ENCODE measurements around the gene TTC6.
"Not testable (repeated sequence)": the region's sequence is repeated elsewhere in the genome, so short reads cannot be mapped to it uniquely, and the experiment has no call there.

The TTC6 gene, protein sequence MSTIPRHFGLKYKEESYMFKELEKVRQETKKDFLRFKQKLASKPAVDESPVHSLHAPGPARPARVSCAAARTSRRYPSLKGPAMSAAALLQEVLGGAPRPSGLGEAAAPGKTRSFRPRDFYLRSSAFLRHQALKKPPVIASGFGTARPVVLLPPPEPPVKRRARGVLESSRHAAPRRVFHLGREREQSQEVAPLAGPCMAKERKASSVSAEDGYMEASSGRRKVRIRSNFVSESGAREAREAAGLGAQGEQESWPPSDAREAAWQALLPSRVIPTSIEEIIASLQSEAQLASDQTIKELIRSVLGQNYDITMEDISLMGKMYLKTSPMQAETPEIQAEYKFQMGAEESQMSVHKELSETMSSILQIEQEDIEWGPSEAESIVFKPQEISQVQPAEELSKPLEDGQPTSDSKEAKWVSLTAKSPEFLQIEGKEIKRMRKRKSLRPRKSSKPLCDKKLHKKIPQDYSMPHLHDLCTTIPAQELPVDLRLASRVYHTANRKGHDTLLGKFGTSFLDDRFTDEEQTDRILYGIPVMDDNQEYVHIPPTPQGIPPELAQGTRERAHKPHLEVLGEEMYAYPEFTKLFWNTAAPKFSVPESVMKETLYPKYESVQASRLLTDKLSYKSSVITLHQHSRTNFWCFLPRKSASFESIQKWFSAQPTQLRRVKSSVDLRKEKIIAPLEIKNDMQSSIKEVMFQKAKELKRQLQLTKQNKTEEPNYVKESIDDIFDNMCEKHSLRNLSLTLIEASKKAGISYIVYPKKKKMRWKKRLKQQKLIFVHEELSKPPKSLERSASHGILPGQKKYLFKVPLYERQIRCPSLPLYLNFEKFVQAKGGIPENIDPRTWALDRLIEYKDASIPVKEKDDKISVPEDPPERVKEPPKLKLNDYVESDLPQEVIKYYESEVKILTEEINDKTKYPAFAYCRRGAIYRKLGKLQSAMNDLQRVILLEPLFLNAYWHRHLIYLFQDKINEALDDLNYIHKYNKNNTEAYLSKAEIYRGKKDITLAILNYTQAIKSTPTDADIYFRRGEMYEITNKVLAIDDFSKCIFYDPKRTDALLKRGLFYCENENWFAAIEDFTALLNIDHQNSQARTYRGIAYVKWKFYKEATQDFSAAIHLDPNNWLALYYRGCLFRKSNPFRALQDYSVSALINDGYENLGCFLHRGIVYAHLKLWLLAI (N-terminal part only)

DNA sequence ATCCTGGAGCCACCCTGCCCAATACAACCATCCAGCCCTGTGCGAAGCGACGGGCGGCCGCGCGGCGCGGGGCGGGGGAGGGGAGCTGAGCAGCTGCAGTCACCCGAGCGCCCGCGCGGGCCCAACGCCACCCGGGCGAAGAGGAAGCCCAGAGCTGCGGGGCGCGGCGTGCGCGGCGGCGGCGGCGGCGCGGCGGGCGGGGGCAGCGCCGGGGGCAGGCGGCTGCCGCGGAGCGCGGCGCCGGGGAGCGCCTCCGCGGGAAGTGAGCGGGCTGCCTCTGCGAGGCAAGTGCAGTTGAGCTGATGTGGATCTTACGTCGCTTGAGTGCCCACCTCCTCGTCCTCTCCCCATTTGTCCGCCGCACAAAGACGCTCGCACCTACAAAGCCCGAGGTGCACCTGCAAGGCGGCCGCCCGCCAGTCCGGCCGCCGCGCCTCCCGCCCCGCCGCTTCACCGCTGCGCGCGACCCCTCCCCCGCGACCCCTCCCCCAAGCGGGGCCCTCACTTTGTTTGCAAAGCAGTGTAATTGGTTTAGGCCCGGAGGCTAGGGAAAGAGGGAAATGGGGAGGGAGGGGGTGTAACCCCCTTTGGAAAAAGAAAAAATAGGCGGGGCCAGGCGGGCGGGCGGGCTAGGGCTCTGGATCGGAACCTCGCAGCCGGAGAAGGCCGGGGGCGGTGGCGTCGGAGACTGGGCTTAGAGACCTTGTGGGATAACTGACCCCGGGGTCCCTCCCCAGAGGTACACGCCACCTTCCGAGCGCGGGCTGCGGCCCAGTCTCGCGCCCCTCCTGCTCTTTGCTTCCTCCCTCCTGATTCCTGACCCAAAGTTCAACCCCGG lies at the start of gene TTC6, which contains the start of gene FOXA1:
TTC6 (plus strand) TSS at position 659 of the 838 bp plus-strand sequence. CDS start 26,436 bp downstream, outside the sequence.
FOXA1 (minus strand) TSS at position 279 of the 838 bp plus-strand sequence; CDS start at position 2, 277 bp downstream.
- ATAC-seq, result no peak

DNA sequence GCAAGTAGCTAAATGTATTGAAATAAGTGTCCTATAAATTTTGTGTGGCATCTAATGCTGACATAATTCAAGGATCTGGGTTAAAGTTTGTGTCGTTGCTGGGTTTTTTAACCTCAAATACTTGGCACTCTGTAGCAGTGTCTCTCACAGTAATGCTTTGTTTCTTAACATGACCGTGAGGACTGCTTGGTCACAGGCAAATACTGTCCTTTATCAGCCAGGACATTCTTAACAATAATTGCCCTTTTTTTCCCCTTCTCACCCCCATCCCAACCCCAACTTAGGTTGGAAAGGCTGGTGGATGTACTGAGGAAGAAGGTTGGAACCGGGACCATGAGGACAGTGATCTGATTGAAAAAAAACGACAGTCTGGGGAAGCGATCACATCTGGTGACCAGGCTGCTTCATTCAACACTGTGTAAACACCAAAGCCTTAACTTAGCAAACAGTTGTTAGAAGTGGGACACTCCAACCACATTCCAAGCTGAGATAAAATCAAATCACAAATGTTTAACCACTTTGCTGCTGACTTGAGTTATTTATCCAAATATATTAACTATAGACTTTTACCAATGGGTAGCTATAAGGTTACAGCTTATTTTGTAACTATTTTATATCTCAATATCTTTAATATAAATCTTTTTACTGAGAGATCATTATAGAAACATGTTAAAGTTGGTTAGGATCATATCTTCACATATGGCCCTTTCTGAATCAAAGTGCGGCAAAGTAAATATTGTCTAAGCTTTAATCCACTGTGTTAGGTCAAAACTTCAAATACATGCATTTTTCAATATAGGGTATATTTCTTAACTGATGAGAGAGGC lies 48.6 kb upstream of the TTC6 start:
- no peak for ATAC-seq

DNA sequence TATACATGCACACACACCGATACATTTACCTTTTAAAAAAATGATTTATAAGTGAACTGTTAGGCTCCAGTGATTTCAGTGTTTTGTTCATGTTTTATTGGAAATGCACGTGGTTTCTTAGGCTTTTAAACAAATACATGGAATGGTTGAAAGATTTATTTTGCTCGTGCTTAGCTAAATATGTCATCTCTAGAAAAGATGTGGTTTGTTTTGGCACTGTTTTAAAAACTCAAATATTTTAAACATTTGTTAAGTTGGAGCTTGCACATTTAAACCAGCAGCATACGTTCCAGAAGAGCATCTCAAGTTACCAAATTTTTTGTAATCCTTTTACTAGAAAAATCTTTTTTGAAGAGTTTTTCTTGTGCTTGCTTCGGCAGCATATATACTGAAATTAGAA lies 44.9 kb upstream of the TTC6 start:
- no peak for ATAC-seq

DNA sequence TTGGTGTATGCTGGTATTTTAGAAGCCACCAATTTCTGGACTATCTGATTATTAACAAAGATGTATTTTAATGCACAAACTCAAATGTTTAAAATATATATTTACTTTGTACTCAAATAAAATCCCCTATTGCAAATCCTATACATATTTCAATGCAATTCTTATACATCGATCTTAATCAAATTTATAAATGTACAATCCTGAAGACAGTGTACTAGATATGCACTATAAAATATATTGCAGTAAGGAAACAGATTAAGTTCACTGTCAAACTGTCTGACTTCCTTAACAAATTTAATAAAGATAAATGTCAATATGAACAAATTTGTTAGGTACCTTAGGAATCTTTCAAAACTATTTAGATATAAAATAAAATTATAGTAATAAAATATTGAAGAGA lies 44.3 kb upstream of the TTC6 start:
- no peak for ATAC-seq

DNA sequence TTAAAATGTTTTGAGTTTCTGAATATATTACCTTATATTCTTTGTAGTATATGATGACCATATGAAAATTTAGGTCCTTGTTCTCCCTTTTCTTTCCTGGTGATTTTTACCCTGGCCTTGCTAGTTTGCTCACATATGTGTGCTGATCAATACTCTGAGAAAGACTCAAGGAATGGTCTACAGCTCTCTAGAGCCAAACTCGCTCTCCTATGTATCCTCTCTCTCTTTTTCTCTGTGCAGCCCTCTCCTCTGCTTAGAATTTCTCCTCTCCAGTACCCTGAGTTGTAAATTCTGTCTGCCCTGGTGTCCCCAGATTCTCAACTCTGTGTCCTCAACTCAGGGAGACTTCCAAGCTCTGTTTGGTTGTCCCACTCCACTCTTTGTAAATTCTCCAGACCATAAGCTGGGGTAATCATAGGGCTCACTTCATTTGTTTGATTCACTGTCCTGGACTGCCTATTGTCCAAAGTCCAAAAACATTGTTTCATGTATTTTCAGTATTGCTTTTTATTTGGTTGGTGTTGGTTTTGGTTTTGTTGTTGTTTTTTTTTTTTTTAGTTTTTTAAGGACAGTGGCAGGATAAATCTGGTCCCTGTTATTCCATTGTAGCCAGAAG lies 41.4 kb upstream of the TTC6 start:
- ATAC-seq, result no peak

DNA sequence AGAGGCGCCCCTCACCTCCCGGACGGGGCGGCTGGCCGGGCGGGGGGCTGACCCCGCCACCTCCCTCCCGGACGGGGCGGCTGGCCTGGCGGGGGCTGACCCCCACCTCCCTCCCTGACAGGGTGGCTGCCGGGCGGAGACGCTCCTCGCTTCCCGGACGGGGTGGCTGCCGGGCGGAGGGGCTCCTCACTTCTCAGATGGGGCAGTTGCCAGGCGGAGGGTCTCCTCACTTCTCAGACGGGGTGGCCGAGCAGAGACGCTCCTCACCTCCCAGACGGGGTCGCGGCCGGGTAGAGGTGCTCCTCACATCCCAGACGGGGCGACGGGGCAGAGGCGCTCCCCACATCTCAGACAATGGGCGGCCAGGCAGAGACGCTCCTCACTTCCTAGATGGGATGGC lies 39.8 kb upstream of the TTC6 start:
- ATAC-seq, result not testable (repeated sequence)

DNA sequence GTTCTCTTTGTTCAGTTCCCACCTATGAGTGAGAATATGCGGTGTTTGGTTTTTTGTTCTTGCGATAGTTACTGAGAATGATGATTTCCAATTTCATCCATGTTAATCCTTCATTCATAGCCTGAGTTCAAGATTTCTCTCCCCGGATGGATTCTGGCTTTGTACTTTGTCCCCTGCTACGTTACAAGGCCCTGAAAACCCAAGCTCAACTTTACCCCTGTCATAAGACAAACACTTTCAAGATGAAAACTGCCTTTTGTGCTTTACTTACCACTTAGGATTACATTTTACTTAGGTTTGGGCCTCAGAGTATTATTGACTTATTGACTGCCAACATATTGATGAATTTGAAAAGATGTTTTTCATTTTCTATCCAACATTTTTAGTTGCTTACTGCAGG lies 36.7 kb upstream of the TTC6 start:
- ATAC-seq, result no peak

DNA sequence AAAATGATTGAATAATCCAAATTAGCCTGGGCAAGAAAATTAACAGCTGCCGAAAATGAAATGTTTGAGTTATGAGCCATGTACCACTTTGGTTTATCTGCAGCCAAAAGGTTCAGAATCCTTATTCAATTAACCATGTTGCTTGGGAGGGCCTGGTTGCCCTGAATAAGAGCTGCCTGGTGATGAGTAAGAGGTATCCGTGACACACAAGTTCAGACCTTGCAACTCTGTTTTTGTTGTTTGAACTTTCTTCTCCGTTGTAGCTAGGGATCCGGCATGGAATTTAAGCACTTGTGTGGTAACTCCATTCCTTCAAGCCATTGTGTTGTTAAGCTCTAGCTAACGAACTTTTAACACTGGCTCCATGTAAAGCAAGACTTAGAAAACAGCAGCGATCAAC lies 36.0 kb upstream of the TTC6 start:
- ATAC-seq, result no peak

DNA sequence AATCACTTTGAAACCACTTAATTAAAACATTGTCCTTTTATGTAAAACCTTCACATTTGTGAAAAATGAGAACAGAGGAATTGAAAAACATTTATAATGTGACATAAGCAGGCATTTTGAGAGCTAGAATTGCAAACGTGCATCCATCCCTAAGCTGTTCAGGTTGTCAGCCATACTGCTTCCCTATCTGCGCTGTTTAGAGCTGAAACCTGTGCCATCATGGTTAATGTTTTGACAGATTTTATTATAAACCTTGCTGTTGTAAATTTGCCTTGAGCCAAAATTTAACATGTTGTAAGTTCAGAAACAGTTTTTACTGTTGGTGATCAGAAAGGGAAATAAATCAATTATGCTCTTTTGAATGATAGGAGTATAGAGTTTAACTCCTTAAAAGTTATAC lies 32.2 kb upstream of the TTC6 start:
- no peak for ATAC-seq

DNA sequence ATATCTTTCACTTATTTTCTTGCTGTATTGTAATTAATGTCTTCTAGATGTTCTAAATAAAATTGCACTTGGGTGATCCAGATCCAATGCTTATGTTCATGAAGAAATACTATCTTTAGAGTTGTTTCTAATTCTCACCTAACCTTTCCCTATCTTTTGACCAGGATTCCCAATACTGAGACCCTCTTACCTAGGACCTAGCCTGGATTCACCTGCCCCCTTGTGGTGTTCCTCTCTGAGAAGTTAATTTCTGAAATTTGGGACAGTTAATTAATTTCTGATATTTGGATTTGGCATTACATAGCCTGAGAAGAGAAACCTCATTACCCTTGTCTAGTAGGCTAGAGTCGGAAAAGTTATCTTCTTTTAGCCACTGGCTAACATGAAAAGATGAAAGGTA lies 29.9 kb upstream of the TTC6 start:
- no peak for ATAC-seq

DNA sequence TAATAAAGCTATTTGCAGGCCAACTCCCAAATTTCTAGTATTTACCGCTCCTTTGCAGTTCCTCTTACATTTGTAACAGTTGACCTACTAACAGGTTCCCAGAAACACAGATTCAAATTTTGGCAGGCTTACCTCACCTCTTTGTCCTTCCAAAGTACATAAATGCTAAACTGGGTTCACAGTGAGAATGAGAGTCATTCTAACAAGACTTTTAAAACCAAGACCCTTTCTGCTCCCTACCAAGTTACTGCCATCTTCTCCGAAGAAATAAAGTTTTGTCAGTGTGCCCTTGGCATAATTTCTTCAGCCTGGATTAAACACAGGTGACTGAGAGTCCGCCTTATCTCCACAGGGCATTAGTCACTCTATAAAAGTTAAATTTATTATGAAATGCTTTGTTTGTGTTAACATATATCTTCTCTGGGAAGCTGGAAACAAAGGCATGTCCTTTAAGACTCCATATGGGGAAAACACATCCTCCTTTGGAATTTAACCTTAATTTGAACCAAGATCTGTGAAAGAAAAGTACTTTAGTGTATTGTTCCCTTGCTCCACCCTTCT lies 28.5 kb upstream of the TTC6 start:
- no peak for ATAC-seq

DNA sequence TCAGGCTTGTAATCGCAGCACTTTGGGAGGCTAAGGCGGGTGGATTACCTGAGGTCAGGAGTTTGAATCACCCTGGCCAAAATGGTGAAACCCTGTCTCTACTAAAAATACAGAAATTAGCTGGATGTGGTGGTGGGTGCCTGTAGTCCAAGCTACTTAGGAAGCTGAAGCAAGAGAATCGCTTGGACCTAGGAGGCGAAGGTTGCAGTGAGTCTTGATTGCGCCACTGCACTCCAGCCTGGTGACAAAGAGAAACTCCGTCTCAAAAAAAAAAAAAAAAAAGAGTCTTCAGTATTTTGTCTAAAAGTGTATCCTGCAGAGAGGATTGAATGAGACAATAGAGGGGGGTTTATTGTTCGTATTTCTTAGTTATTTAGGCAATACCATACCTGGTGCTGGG lies 25.7 kb upstream of the TTC6 start:
- ATAC-seq, result no peak

DNA sequence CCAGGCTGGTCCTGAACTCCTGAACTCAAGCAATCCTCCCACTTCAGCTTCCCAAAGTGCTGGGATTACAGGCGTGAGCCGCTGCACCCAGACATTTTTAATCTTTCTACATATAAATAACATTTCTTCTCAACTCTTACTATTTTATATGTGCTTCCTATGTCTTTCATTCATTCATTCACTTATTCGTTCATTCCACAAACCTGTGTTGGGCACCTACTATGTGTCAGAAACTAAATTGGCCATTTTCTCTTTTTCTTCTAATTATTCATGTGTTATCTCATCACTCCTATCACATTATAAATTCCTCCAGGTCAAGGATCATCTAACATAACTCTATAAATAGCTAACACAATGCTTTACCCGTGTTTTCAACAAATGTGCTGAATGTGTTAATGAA lies 24.0 kb upstream of the TTC6 start:
- no peak for ATAC-seq

DNA sequence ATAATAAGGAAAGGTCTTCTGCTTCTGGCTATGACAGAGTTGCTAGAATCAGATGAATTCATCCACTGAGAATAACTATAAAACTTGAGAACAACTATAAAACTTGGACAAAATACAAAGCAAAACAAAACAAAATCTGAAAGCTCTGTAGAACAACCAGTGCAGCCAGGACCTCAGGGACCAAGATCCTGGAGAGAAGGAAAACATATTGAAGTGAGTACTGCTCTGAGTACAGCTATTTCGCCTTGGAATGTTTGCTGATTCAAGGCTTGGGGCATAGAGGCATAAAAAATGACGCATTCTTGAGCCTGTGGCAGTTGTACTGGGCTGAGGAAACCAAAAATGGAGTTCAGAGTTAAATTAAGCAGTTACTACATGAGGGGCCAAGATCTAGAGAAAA lies 22.1 kb upstream of the TTC6 start:
- ATAC-seq, result no peak

DNA sequence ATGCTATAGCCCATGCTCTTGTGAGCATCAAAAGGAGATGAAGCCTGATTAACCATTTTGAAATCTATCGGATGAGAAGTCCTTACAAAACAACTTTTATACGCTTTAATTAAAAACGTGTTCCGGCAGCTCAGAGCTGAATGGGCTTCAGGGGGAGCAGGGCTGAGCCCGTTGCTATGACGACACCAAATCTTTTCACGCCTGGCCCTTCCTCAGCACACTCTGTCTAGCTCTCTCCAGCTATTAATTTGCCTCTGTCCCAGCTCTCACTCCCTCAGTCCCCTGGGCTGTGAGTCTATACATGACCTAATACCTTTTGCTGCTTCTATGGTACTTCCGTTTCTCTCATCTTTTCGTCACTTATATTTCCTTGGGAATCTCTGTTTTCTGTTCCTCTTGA lies 16.2 kb upstream of the TTC6 start:
- ATAC-seq, result no peak

DNA sequence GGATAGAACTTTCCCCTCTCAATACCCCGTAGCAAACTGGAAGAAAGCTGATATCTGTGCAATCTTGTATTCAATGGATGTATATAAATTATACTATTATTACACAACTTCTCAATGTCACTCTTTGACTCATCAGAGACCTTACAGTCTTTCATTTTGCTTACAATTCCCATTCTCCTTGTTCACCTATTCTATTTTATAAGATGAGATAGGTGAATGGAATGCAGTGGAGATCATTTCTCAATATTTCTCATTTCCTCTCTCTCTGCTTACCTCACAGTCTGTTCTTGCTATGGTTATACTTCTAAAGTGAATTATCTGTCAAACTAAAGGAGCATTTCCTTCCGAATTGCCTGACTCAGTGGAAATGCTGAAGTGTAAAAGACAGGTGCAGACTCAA lies 15.3 kb upstream of the TTC6 start:
- no peak for ATAC-seq

DNA sequence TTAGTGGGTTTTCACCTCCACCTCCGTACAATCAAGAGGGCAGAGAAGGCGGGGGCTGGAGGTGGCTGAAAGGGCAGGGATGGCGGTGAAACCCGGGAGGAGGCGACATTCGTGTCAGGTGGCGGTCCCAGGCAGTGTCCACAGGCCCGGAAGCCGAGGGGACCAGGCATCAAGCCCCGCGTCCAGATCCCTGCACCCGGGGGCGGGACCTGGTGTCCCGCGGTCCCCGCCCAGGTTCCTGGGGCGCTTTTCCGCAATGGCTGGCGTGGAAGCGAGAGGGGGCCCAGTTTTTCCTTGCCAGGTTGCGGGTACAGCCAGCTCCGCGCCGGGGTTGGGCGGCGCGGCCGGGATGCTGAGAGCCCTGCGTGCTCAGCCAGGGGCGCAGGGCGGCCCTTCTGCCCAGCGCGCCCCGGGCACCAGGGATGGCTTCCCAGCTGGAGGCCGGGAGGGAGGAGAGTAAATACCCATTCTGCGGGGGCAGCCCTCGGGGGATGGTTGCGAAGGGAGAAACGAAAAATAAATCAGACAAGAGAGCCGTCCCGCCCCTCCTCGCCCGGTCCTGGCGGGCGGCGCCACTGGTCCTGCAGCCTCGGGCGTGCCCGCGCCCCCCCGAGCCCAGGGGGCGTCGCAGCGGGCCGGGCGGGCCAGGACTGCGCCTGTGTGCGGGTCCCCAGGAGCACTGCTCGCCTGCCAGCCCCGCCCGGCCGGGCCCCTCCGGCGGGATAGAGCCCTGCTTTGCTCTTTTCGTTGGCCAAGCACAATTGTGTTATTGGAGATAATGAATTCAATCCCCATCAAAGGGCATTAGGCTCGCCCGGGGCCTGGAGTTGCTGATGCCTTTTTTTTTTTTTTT lies 11.8 kb upstream of the TTC6 start:
- no peak for ATAC-seq

DNA sequence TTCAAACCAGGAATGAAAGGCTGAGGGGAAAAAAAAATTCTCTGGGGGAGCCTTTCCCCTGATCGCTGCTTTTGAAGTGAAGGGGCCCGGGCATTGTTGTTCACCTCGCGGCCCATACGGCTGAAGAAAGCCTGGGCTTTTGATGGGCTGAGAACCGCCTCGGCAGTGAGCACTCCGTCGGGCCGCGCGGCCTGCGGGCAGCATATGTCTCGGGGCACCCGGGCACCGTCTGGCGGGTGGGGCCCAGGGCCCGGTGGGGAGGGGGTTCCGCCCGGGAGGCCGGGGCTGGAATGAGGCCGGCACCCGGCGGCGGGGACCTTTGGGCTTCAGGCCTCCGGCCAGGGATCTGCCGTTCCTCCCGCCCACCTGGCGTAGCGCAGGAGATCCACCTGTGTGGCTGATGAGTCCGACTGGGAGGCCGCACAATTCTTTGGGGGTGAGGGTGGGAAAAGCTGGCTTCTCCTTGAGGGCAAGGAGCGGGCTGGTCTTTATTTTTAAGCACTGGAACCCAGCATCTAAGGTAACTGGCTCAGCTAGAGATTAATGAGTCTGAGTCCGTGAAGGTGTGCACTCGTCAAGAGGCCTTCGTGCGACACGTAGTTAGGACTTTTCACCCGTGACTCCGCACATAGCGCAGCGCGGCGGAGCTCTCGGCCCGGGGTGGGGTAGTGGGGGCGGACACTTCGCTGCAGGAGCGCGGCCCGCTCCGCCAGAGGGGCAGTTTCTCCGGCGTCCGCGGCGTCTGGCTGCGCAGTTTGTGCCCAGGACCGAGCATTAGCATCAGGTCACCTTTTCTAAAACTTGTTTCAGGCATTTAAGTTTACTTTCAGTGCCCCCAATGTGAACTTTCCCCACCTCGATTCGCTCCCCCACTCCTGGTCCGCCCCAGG lies 11.0 kb upstream of the TTC6 start:
- no peak for ATAC-seq

Measured in activated CD4-positive, CD25-positive, alpha-beta regulatory T cell treated with anti-CD3 and anti-CD28 coated beads, Interleukin-2, amount 50 U/mL, for 24 hours (primary cell).